ENCODE results near the gene REXO1. TPM values are rescaled to one million over a fixed set of nuclear protein-coding genes. Genes with fewer than 3 reads are reported as not detected.
A peak's percentile ranks its signal among the peaks of the same experiment; 100 is the strongest.

Gene REXO1
- total and polyA plus RNA-seq, 2 of the 13 experiments (the other 11 are each of a cell fraction or from before 2014, with no cell fraction given) = 5.0 to 11.2 TPM

- TF ChIP-seq ZNF281 (CRISPR knock-in tag; IDR thresholded peaks at IDR 0.05; ENCODE audit: borderline replicate concordance) (peak; percentile 44; the same call in 1 of the 2 replicates), AGO2 (optimal IDR thresholded peaks at IDR 0.05; ENCODE audit: low read depth, low read length) (peak; percentile 59), SNAI1 (CRISPR knock-in tag; IDR thresholded peaks at IDR 0.05; ENCODE audit: borderline replicate concordance) (no peak), ZNF746 (CRISPR knock-in tag; IDR thresholded peaks at IDR 0.05) (0 out of 2 replicates have a peak, but pooled peaks have one; percentile 12), ZGPAT (CRISPR knock-in tag; IDR thresholded peaks at IDR 0.05) (peak; percentile 26; the same call in 1 of the 2 replicates), KDM5B (CRISPR knock-in tag; IDR thresholded peaks at IDR 0.05; ENCODE audit: borderline replicate concordance) (peak; percentile 3; the same call in 1 of the 2 replicates), MAX (IDR thresholded peaks at IDR 0.05) (peak; percentile 38; the same call in 1 of the 2 replicates), ZNF607 (CRISPR knock-in tag; IDR thresholded peaks at IDR 0.05; ENCODE audit: borderline replicate concordance) (0 out of 2 replicates have a peak, but pooled peaks have one; percentile 3), MXD1 (CRISPR knock-in tag; IDR thresholded peaks at IDR 0.05) (peak; percentile 56; the same call in 1 of the 2 replicates), YY1 (IDR thresholded peaks at IDR 0.05; ENCODE audit: insufficient read depth, insufficient replicate concordance, low read depth, low read length) (peak; percentile 37), ASH2L (IDR thresholded peaks at IDR 0.05; ENCODE audit: insufficient read length, low read depth, low read length) (no peak), ZNF232 (CRISPR knock-in tag; IDR thresholded peaks at IDR 0.05; ENCODE audit: borderline replicate concordance) (0 out of 2 replicates have a peak, but pooled peaks have one; percentile 20), CBX1 (IDR thresholded peaks at IDR 0.05; ENCODE audit: low read depth) (no peak), MATR3 (CRISPR knock-in tag; IDR thresholded peaks at IDR 0.05) (no peak), ZBTB14 (CRISPR knock-in tag; IDR thresholded peaks at IDR 0.05) (0 out of 2 replicates have a peak, but pooled peaks have one; percentile 4), ZC3H13 (CRISPR knock-in tag; IDR thresholded peaks at IDR 0.05) (0 out of 2 replicates have a peak, but pooled peaks have one; percentile 4), ZBTB43 (CRISPR knock-in tag; conservative IDR thresholded peaks at IDR 0.05) (no peak)
Measured at GRCh38 chr19:1862424-1863327, 14.4 kb upstream of the REXO1 start (continued).

All from HepG2 (cell line).